Measurements from ENCODE around the gene GART. TPM values are rescaled to one million over a fixed set of nuclear protein-coding genes. Genes with fewer than 3 reads are reported as not detected.
A peak's percentile ranks its signal among the peaks of the same experiment; 100 is the strongest.

The GART gene
- total RNA-seq (10 to 100 TPM; 57.2 to 58.7 TPM), polyA plus RNA-seq (10 to 100 TPM; 15.3 to 36.6 TPM)
- long read RNA-seq, donor 1, partial matches to known transcripts, result 6 of 16 reads
- long read RNA-seq, donor 1, other reads (novel, unspliced or antisense), result 0 of 16 reads
- long read RNA-seq, donor 2, partial matches to known transcripts, result 0 of 1 reads
- long read RNA-seq, donor 2, other reads (novel, unspliced or antisense), result 0 of 1 reads
- long read RNA-seq, donor 3, partial matches to known transcripts, result 188 of 196 reads
- long read RNA-seq, donor 3, other reads (novel, unspliced or antisense), result 6 of 196 reads
- long read RNA-seq, donor 4, partial matches to known transcripts, result 418 of 425 reads
- long read RNA-seq, donor 4, other reads (novel, unspliced or antisense), result 5 of 425 reads
- long read RNA-seq, donor 5, transcript GART-203 (22 exons, 3,341 nt), result major isoform, 5 of 985 reads
- long read RNA-seq, donor 5, partial matches to known transcripts, result 448 of 985 reads
- long read RNA-seq, donor 5, other reads (novel, unspliced or antisense), result 528 of 985 reads

DNA sequence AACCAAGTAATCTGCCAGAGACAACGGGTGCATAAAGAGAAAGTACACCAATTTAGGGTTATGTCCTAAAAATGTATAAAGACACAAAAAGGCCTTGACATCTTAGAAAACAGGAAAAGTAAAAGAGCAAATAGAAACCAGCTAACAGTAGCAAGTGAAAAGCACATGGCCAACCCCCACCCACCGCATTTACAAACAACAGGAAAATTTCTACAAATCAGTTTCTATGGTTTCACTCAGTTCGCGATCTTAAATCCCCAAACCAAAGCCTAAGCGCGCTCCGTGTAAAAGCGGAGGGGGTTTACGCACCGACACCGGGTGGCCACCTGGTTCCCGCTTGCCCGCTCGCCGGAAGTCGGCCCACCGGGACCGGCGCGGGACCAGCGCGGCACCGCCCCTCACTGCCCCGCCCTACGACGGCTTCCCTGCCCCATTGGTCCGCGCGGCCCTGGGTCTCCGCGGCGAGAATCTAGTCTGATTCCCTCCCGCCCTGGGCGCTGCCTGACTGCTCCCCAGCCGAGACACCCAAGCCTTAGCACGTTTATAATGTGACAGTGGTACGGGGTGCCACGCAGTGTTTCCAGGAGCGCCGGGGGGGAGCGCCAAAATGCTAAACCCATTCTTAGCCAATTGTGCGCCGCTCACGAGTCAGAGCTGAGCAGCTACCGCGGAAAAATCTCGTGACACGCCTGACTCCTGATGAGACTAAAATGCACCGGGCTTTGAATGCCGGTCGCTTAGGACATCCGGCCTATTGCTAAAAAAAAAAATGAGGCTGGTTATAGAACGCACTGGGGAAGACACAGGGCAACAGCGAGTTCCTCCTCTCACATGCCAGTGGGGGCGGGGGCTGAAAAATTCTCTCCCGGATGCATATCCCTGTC, at the start of gene GART:
TSS of gene GART (minus strand) at position 362 of the 884 bp plus-strand sequence. CDS start 2,802 bp downstream, outside the sequence.
- TF ChIP-seq, protein P1, sequence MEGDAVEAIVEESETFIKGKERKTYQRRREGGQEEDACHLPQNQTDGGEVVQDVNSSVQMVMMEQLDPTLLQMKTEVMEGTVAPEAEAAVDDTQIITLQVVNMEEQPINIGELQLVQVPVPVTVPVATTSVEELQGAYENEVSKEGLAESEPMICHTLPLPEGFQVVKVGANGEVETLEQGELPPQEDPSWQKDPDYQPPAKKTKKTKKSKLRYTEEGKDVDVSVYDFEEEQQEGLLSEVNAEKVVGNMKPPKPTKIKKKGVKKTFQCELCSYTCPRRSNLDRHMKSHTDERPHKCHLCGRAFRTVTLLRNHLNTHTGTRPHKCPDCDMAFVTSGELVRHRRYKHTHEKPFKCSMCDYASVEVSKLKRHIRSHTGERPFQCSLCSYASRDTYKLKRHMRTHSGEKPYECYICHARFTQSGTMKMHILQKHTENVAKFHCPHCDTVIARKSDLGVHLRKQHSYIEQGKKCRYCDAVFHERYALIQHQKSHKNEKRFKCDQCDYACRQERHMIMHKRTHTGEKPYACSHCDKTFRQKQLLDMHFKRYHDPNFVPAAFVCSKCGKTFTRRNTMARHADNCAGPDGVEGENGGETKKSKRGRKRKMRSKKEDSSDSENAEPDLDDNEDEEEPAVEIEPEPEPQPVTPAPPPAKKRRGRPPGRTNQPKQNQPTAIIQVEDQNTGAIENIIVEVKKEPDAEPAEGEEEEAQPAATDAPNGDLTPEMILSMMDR (IDR thresholded peaks at IDR 0.05; ENCODE audit: control extremely low read depth, extremely low read depth), result no peak
- ATAC-seq (ENCODE audit: insufficient read depth, low FRiP score) (peak; percentile 81), DNase-seq (peak; percentile 86 to 87 (median 87))
- Histone ChIP-seq H3K4me1 (ENCODE audit: control insufficient read depth in 5 of 5, insufficient read depth in 5 of 5, low read length in 5 of 5) (peaks cover 0 to 24% (median 6%) of the 10 kb centered on the region in 5 donors), H3K36me3 (ENCODE audit: control insufficient read depth in 4 of 4, insufficient read depth in 4 of 4, low read length in 4 of 4) (peaks cover under 1 to 21% (median 5%) of the 10 kb centered on the region in 4 donors), H3K9me3 (ENCODE audit: control insufficient read depth in 4 of 4, insufficient read depth in 3 of 4, low read length in 3 of 4) (no peaks in the 10 kb centered on the region), H3K9ac (ENCODE audit: insufficient read depth in 1 of 2, low read length in 2 of 2) (peak within 1 kb of the TSS; percentile 98 to 100), H3K27ac (ENCODE audit: low read depth in 1 of 2, low read length in 1 of 2) (peak within 1 kb of the TSS; percentile 97 to 99), H3K27me3 (ENCODE audit: control insufficient read depth in 3 of 3, insufficient read depth in 3 of 3, low read length in 2 of 3) (no peaks in the 10 kb centered on the region), H3K4me3 (peak within 1 kb of the TSS; percentile 96)
- 0 to 1% methylated on average over 56 of the region's 56 CpGs for WGBS, 2 donors

DNA sequence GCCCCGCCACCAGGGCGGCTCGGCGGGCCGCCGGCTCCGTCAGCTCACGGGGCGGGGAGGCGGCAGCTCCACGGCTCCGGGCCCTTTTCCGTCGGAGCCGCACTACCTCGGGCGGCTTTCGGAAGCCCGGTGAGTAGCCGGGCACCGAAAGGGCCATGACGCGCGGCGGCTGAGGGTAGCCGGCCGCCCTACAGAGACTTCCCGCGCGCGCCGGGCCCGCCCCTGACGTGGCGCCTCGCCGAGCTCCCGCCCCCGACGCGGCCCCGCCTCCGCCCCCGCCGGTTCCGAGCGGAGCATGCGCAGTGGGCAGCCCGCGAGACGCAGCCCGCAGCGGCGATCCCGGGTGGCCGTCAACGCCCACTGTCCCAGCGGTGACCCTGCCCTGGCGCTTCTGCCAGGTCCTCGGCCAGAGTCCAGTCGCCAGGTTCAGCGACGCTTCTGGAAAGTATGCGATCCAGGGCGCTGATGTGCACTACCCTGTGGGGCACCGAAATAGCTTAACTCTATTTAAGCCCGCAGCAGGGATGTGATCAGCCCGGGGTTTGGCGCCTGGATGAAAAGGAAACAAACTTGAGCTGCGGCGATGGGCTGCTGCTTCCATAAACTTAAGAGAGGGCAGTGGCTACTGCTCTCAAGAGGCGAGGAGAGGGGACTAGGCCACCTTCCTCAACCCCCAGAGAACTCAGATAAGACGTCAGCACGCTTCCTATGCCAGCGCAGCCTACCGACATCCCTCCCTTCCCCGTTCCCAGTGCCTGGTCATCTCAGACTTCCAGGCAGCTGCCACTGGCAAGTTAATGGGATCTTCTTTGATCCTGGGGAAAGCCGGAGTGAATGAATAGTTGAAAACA, 46.8 kb upstream of the GART start, which contains the start of gene DONSON:
TSS of gene DONSON (minus strand) at position 200 of the 851 bp plus-strand sequence. CDS start at position 157, 43 bp downstream.
- Histone ChIP-seq H3K4me3 (peak within 1 kb of the TSS; percentile 76), H3K36me3 (ENCODE audit: control insufficient read depth in 4 of 4, insufficient read depth in 4 of 4, low read length in 4 of 4) (peaks cover 2 to 8% (median 4%) of the 10 kb centered on the region in 4 donors), H3K9me3 (ENCODE audit: control insufficient read depth in 4 of 4, insufficient read depth in 3 of 4, low read length in 3 of 4) (no peaks in the 10 kb centered on the region), H3K27me3 (ENCODE audit: control insufficient read depth in 3 of 3, insufficient read depth in 3 of 3, low read length in 2 of 3) (no peaks in the 10 kb centered on the region), H3K9ac (ENCODE audit: insufficient read depth in 1 of 2, low read length in 2 of 2) (peak within 1 kb of the TSS; percentile 83 to 84), H3K4me1 (ENCODE audit: control insufficient read depth in 5 of 5, insufficient read depth in 5 of 5, low read length in 5 of 5) (peaks cover 0 to 12% (median 0%) of the 10 kb centered on the region in 5 donors), H3K27ac (ENCODE audit: low read depth in 1 of 2, low read length in 1 of 2) (peak within 1 kb of the TSS; percentile 92 to 97)
- DNase-seq (peak; percentile 93 to 95 (median 93)), ATAC-seq (ENCODE audit: insufficient read depth, low FRiP score) (peak; percentile 95)
- WGBS, 2 donors, result 0 to 1% methylated on average over 70 to 78 of the region's 78 CpGs
- TF ChIP-seq, protein P1 (IDR thresholded peaks at IDR 0.05; ENCODE audit: control extremely low read depth, extremely low read depth), result no peak

GRCh38 chr21:33587792-33588484, 46.0 kb upstream of the GART start:
- peak; percentile 61 to 71 (median 68) for DNase-seq
- TF ChIP-seq, protein P1 (IDR thresholded peaks at IDR 0.05; ENCODE audit: control extremely low read depth, extremely low read depth), result no peak
- peak; percentile 22 for ATAC-seq (ENCODE audit: insufficient read depth, low FRiP score)
- Histone ChIP-seq H3K27ac (ENCODE audit: low read depth in 1 of 2, low read length in 1 of 2) (peak overlapping the region; percentile 92 to 97), H3K9me3 (ENCODE audit: control insufficient read depth in 4 of 4, insufficient read depth in 3 of 4, low read length in 3 of 4) (no peaks in the 10 kb centered on the region), H3K9ac (ENCODE audit: insufficient read depth in 1 of 2, low read length in 2 of 2) (peak overlapping the region; percentile 69 to 83), H3K36me3 (ENCODE audit: control insufficient read depth in 4 of 4, insufficient read depth in 4 of 4, low read length in 4 of 4) (peaks cover 2 to 5% (median 4%) of the 10 kb centered on the region in 4 donors), H3K27me3 (ENCODE audit: control insufficient read depth in 3 of 3, insufficient read depth in 3 of 3, low read length in 2 of 3) (no peaks in the 10 kb centered on the region), H3K4me3 (peak overlapping the region; percentile 76), H3K4me1 (ENCODE audit: control insufficient read depth in 5 of 5, insufficient read depth in 5 of 5, low read length in 5 of 5) (peaks cover 0 to 12% (median 0%) of the 10 kb centered on the region in 5 donors)
- 2% methylated on average over 52 to 57 of the region's 57 CpGs for whole genome bisulfite sequencing, 2 donors

Measured in lung (tissue), 16 donors.